ENCODE data around the gene PLPPR3.

The PLPPR3 gene, protein sequence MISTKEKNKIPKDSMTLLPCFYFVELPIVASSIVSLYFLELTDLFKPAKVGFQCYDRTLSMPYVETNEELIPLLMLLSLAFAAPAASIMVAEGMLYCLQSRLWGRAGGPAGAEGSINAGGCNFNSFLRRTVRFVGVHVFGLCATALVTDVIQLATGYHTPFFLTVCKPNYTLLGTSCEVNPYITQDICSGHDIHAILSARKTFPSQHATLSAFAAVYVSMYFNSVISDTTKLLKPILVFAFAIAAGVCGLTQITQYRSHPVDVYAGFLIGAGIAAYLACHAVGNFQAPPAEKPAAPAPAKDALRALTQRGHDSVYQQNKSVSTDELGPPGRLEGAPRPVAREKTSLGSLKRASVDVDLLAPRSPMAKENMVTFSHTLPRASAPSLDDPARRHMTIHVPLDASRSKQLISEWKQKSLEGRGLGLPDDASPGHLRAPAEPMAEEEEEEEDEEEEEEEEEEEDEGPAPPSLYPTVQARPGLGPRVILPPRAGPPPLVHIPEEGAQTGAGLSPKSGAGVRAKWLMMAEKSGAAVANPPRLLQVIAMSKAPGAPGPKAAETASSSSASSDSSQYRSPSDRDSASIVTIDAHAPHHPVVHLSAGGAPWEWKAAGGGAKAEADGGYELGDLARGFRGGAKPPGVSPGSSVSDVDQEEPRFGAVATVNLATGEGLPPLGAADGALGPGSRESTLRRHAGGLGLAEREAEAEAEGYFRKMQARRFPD

DNA sequence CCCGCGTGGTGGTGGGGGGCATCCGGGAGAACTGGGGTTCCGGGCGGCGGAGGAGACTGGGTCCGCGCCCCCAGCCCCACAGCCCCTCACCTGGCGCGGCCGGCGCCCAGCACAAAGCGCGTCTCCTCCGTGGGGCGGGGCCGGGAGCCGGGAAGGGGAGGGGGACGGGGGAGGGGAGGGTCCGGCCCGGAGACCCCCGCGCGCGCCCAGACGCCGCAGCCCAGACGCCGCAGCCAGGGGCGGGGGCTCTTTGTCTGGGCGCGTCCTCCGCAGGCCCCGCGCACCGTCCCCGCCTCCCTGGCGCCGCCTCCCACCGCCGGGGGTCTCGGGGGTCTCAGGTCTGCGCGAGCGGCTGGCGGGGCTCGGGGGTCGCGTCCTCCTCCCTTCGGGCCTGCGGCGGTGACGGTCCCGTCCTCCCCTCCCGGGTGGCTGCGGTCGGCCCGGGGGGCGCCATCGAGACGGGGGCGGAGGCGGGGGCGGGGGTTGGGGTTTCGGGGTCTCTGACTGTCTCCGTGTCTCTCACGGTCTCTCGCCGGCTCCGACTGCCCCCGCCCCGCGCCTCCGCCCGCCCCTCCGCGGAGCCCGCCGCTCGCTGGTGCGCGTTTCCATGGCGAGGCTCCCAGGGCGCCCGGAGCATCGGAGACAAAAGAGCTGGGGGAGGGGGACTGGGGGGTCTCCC lies at the start of gene PLPPR3:
PLPPR3 (minus strand) TSS at position 131 of the 679 bp plus-strand sequence. CDS start 396 bp downstream, outside the sequence.
- H3K4me3 Mint-ChIP-seq, result peak within 1 kb of the TSS; percentile 73
- peaks cover 25% of the 10 kb centered on the region for H3K4me1 Mint-ChIP-seq (ENCODE audit: low read depth)
- no peaks in the 10 kb centered on the region for H3K9me3 Mint-ChIP-seq
- no peaks in the 10 kb centered on the region for H3K36me3 Mint-ChIP-seq (ENCODE audit: low read depth)
- H3K27me3 Mint-ChIP-seq, result peaks cover 11% of the 10 kb centered on the region
- peak within 1 kb of the TSS; percentile 32 for H3K27ac Mint-ChIP-seq
- intact Hi-C loops (cut with micrococcal nuclease), result no loop called here

DNA sequence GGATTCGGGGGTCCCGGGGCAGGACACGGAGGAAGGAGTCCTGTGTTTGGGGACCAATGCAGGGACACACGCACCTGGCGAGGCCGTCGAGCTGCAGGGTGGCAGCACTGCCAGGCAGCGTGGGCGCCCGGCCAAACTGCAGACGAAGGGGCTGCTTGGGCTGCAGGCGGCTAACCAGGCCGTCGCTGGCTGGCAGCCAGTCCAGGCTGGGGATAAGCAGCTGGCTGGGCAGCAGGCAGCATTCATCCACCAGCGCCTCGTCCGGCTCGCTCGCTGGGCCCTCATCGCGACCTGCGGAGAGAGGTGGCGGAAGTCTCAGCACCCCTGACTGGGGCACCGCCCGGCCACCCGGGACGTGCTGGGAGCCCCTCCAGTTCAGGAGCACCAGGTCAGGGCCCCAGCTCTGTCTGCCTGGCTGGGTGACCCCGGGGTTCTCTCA lies 49.2 kb upstream of the PLPPR3 start:
- intact Hi-C loops (cut with micrococcal nuclease), result no loop called here
- H3K4me3 Mint-ChIP-seq, result no peak overlapping the region
- H3K36me3 Mint-ChIP-seq (ENCODE audit: low read depth), result peaks cover 82% of the 10 kb centered on the region
- H3K27me3 Mint-ChIP-seq, result no peaks in the 10 kb centered on the region
- peak overlapping the region; percentile 53 for H3K27ac Mint-ChIP-seq
- H3K9me3 Mint-ChIP-seq, result no peaks in the 10 kb centered on the region
- H3K4me1 Mint-ChIP-seq (ENCODE audit: low read depth), result peaks cover 32% of the 10 kb centered on the region

DNA sequence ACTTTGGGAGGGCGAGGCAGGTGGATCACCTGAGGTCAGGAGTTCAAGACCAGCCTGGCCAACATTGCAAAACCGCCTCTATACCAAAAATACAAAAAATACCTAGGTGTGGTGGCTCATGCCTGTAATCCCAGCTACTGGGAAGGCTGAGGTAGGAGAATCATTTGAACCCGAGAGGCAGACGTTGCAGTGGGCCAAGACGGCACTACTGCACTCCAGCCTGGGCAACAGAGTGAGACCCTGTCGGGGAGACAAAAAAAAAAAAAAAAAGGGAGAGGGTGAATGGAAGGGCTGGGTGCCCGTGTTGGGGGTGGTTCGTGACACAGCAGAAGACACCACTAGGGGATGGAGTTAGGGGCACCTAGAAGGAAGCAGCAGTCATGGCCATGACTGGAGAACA lies 48.6 kb upstream of the PLPPR3 start:
- intact Hi-C loops (cut with micrococcal nuclease), result no loop called here
- no peaks in the 10 kb centered on the region for H3K27me3 Mint-ChIP-seq
- H3K9me3 Mint-ChIP-seq, result no peaks in the 10 kb centered on the region
- H3K36me3 Mint-ChIP-seq (ENCODE audit: low read depth), result peaks cover 81% of the 10 kb centered on the region
- no peak overlapping the region for H3K4me3 Mint-ChIP-seq
- H3K4me1 Mint-ChIP-seq (ENCODE audit: low read depth), result peaks cover 32% of the 10 kb centered on the region
- no peak overlapping the region for H3K27ac Mint-ChIP-seq

DNA sequence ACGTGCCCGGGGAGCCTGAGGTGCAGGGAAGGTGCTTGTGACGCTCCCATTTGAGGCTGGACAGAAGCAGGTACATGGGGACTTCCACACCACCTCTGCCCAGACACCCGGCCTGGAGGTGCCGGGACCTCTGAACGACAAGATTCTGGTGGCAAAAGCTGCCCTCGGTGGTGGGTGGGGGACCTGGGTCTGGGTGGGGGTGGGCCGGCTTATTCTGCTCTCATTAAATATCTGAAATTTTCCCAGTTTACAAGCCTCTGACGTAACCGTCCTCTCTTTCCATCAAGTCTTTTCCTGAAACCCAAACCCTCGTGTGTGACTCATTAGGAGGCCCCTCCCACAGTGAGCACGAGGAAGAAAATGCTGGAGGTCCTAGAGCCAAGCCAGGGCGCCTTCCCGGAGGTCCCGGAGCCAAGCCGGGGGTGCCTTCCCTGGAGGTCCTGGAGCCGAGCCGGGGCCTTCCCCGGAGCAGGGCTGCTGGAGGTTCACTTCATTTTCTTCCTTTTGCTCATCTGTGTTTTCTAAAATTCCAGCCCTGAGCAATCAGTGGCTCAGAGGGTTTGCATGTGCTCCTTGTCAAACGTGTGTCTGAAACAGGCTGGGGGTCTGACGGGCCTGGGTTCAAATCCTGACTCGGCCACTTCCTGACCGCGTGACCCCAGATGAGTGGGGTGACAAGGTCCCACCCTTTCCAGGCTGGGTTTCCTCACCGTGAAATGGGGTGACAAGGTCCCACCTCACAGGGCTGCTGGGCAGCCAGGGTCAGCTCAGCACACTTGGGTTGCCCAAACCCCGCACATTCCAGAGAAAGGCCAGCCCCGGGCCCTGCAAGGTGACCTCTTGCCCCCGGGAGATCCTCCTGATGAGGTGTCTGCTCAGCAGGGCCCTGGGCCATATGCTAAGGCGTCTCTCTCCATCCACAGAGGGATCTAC lies 47.8 kb upstream of the PLPPR3 start:
- Mint-ChIP-seq H3K27me3 (no peaks in the 10 kb centered on the region), H3K9me3 (no peaks in the 10 kb centered on the region), H3K36me3 (ENCODE audit: low read depth) (peaks cover 73% of the 10 kb centered on the region), H3K4me3 (no peak overlapping the region), H3K27ac (peak overlapping the region; percentile 62), H3K4me1 (ENCODE audit: low read depth) (peaks cover 32% of the 10 kb centered on the region)
- intact Hi-C loops (cut with micrococcal nuclease), result no loop called here

DNA sequence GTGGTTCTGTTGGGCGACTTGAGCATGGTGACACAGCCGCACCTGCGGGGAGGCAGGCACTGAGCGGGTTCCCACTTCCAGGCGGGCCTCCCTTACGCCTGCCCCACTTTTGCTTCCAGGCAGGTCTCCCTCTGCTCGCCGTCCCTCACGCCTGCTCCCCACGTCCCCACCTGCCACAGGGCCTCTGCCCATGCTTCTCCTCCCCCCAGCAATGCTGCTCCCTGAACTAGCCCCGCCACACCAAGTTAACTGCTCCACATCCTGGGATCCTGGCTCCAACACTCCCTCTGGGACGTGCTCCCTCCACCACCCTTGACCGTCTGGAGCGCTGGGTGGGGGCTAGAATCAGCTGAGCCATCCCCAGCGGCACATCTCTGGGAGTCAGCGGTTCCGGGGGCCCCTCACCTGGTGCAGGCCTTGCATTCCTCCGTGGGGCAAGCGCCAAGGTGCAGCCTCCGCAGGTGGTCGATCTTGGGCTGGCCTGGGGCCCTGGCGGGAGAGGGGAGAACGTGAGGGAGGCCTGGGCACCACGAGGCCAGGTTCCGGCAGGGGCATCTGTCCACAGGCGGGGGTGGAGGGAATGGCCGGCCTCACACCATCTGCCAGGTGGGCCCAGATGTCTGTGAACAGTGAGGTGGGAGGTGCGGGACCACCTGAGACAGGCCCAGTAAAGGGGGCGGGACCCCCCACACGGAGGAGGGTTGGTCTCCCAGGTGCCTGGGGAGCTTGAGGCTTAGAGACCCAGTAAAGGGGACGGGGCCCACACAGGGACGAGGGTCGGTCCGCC lies 46.9 kb upstream of the PLPPR3 start:
- no peak overlapping the region for H3K27ac Mint-ChIP-seq
- H3K4me1 Mint-ChIP-seq (ENCODE audit: low read depth), result peaks cover 37% of the 10 kb centered on the region
- H3K9me3 Mint-ChIP-seq, result no peaks in the 10 kb centered on the region
- H3K36me3 Mint-ChIP-seq (ENCODE audit: low read depth), result peaks cover 65% of the 10 kb centered on the region
- intact Hi-C loops (cut with micrococcal nuclease), result no loop called here
- H3K27me3 Mint-ChIP-seq, result no peaks in the 10 kb centered on the region
- H3K4me3 Mint-ChIP-seq, result no peak overlapping the region

DNA sequence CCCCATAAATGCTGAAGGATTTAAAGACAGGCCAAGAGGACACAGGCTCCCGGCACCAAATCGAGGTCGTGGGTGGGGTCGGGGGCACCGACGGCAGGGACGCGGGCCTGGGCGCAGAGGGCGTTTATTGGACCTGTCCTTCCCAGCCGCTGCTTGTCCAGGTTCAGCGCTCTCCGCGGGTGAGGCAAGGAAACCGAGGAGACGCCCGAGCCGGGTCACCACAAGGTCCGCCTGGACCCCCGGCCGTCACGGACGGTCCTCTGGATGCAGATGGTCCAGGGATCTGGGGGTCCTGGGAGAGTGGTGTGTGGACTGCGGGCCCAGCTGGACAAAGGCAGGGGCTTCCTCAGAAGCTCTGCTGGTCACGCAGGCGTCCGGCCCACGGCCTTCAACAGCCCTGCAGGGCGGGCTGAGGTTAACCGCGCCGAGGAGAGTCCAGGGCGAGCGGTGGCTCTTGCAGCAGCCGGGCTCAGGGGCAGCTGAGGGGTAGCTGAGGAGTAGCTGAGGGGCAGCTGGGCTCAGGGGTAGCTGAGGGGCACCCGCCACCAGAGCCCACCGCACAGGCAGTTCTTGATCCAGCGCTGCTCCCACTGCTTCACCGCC lies 46.2 kb upstream of the PLPPR3 start:
- Mint-ChIP-seq H3K27me3 (no peaks in the 10 kb centered on the region), H3K9me3 (no peaks in the 10 kb centered on the region), H3K4me1 (ENCODE audit: low read depth) (peaks cover 44% of the 10 kb centered on the region), H3K4me3 (no peak overlapping the region), H3K36me3 (ENCODE audit: low read depth) (peaks cover 70% of the 10 kb centered on the region), H3K27ac (no peak overlapping the region)
- intact Hi-C loops (cut with micrococcal nuclease), result no loop called here

DNA sequence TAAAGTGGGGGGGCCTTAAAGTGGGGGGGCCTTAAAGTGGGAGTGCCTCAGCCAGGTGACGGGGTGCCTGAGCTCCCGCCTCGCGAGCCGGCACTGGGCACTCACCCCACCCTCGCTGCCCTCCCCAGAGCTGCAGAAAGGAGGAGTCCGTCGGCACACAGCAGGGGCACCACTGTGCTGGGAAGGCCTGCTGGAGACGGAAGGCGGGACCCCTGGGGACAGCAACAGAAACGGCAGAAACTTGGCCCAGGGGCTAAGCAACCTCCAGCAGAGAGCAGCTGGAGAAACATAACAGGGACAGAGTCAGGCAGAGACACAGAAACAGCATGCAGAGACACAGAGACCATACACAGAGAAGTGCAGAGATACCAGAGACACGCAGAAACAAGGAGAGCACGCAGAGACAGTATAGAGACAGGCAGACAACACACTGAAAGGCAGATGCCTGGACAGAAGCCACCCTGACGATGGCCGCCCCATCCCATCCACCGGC lies 45.6 kb upstream of the PLPPR3 start:
- no peak overlapping the region for H3K4me3 Mint-ChIP-seq
- H3K27me3 Mint-ChIP-seq, result no peaks in the 10 kb centered on the region
- H3K36me3 Mint-ChIP-seq (ENCODE audit: low read depth), result peaks cover 73% of the 10 kb centered on the region
- no peak overlapping the region for H3K27ac Mint-ChIP-seq
- H3K4me1 Mint-ChIP-seq (ENCODE audit: low read depth), result peaks cover 46% of the 10 kb centered on the region
- H3K9me3 Mint-ChIP-seq, result no peaks in the 10 kb centered on the region
- intact Hi-C loops (cut with micrococcal nuclease), result no loop called here

DNA sequence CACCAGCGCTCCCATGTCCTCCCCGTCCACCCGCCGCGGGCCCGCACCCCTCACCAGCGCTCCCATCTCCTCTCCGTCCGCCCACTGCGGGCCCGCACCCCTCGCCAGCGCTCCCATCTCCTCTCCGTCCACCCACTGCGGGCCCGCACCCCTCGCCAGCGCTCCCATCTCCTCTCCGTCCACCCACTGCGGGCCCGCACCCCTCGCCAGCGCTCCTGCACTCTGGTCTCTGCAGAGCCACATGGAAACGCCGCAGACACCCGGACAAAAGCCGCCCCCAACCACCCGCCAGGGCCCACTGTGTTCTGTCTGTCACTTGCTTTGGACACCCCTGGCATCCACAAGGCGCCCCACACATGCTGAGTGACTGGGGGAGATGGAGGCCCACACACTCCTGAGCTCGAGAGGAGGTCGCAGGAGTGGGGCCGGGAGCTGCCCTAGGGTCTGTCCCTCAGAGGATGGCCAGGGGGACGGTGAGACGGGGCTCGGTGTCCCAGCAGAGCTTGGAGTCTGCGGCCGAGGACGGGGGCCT lies 45.1 kb upstream of the PLPPR3 start:
- no peaks in the 10 kb centered on the region for H3K27me3 Mint-ChIP-seq
- H3K27ac Mint-ChIP-seq, result no peak overlapping the region
- peaks cover 69% of the 10 kb centered on the region for H3K36me3 Mint-ChIP-seq (ENCODE audit: low read depth)
- intact Hi-C loops (cut with micrococcal nuclease), result no loop called here
- H3K9me3 Mint-ChIP-seq, result no peaks in the 10 kb centered on the region
- no peak overlapping the region for H3K4me3 Mint-ChIP-seq
- peaks cover 44% of the 10 kb centered on the region for H3K4me1 Mint-ChIP-seq (ENCODE audit: low read depth)

DNA sequence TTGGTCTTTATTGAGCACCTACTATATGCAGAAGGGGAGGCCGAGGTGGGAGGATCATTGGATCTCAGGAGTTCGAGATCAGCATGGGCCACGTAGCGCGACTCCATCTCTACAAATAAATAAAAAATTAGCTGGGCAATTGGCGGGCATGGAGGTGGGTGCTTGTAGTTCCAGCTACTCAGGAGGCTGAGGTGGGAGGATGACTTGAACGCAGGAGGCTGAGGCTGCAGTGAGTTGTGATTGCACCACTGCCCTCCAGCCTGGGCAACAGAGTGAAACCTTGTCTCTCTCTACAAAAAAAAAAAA lies 41.5 kb upstream of the PLPPR3 start:
- H3K27ac Mint-ChIP-seq, result peak overlapping the region; percentile 88
- H3K4me1 Mint-ChIP-seq (ENCODE audit: low read depth), result peaks cover 53% of the 10 kb centered on the region
- peaks cover 2% of the 10 kb centered on the region for H3K27me3 Mint-ChIP-seq
- intact Hi-C loops (cut with micrococcal nuclease), result loop anchor here (2.0 to 5.0 kb wide), 3 partner anchors 50 to 119 kb away; partner anchors contain the start of genes R3HDM4 and WDR18
- no peaks in the 10 kb centered on the region for H3K9me3 Mint-ChIP-seq
- peaks cover 39% of the 10 kb centered on the region for H3K36me3 Mint-ChIP-seq (ENCODE audit: low read depth)
- H3K4me3 Mint-ChIP-seq, result peak overlapping the region; percentile 77

DNA sequence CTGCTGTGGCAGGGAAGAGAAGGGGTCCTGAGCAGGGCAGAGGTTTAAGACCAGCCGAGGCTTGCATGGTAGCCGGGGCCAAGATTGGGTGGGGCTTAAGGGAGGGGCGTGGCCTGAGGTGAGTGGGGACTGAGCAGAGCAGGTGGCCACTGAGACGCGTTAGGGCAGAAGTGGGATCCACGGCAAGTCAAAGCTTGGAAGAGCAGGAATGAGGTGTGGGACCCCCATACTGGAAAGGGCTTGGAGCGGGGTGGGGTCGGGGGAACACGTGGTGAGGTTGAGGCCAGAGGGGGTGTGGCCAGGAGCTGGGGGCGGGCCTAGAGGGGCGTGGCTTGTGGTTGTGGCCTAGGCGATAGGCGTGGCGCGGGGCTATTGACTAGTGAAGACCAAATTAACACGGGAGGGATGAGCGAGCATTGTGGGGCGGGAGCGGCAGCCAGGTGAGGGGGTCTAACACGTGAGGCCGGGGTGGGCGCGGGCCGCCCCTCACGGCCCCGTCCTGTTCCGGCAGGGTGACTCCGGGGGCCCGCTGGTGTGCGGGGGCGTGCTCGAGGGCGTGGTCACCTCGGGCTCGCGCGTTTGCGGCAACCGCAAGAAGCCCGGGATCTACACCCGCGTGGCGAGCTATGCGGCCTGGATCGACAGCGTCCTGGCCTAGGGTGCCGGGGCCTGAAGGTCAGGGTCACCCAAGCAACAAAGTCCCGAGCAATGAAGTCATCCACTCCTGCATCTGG lies 41.0 kb upstream of the PLPPR3 start:
- peaks cover 58% of the 10 kb centered on the region for H3K4me1 Mint-ChIP-seq (ENCODE audit: low read depth)
- peak overlapping the region; percentile 77 for H3K4me3 Mint-ChIP-seq
- intact Hi-C loops (cut with micrococcal nuclease), result loop anchor here (2.0 to 5.0 kb wide), 3 partner anchors 50 to 120 kb away; partner anchors contain the start of genes R3HDM4 and WDR18
- H3K36me3 Mint-ChIP-seq (ENCODE audit: low read depth), result peaks cover 33% of the 10 kb centered on the region
- H3K27ac Mint-ChIP-seq, result peak overlapping the region; percentile 88
- H3K27me3 Mint-ChIP-seq, result peaks cover 2% of the 10 kb centered on the region
- H3K9me3 Mint-ChIP-seq, result no peaks in the 10 kb centered on the region

DNA sequence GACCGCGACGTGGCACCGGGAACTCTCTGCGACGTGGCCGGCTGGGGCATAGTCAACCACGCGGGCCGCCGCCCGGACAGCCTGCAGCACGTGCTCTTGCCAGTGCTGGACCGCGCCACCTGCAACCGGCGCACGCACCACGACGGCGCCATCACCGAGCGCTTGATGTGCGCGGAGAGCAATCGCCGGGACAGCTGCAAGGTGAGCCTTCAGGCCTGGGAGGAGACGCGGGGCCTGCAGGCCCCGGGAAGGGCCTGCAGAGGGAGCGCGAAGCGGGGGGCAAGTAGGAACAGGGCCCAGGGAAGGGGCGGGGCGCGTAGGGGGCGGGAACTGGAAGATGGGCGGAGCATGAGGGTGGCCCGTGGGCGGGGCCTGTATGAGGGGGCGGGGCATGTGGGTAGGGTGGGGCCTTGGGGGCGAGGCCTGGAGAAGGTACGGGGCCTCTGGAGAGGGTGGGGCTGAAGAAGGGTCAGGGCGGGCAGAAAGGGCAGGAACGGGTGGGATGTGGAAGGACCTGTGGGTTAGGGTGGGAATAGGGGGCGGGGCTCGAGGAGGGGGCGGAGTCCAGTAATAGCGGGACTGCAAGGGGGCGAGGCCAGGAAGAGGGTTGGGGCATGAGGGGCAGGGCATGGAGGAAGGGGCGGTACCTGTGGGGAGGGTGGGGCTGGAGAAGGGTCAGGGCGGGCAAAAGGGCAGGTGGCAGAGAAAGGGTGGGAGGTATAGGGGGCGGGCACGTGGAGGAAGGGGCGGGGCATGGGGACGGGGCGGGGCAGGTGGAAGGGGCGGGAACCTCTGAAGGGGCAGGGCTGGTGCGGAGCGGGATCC lies 40.2 kb upstream of the PLPPR3 start:
- peaks cover 2% of the 10 kb centered on the region for H3K27me3 Mint-ChIP-seq
- peak overlapping the region; percentile 88 for H3K27ac Mint-ChIP-seq
- peaks cover 57% of the 10 kb centered on the region for H3K4me1 Mint-ChIP-seq (ENCODE audit: low read depth)
- intact Hi-C loops (cut with micrococcal nuclease), result loop anchor here (2.0 to 5.0 kb wide), 3 partner anchors 51 to 120 kb away; partner anchors contain the start of genes R3HDM4 and WDR18
- H3K36me3 Mint-ChIP-seq (ENCODE audit: low read depth), result peaks cover 26% of the 10 kb centered on the region
- H3K9me3 Mint-ChIP-seq, result no peaks in the 10 kb centered on the region
- peak overlapping the region; percentile 77 for H3K4me3 Mint-ChIP-seq
